Panc1 (cell line): ENCODE results near the gene ANKH.
"Not testable (repeated sequence)": the region's sequence is repeated elsewhere in the genome, so short reads cannot be mapped to it uniquely, and the experiment has no call there.

Experiments
- CTCF ChIP-seq: fragments of 450-650 bp; IDR thresholded peaks from 2 replicates; pipeline ENCODE4 v1.5.1; 2017; ENCODE audit warnings: mild to moderate bottlenecking
- POLR2AphosphoS5 ChIP-seq: IDR thresholded peaks from 2 replicates; pipeline ENCODE4 v1.6.1; 2012; ENCODE audit warnings: mild to moderate bottlenecking, low read depth, low read length, moderate library complexity
- SIN3A ChIP-seq: IDR thresholded peaks from 2 replicates; pipeline ENCODE4 v1.6.1; 2012; ENCODE audit warnings: low read depth, mild to moderate bottlenecking, low read length, moderate library complexity, borderline replicate concordance; ENCODE audit not compliant: insufficient read depth

- not testable (repeated sequence) for TF ChIP-seq POLR2AphosphoS5, CTCF, SIN3A
Observed at GRCh38 chr5:14797385-14797784, 74.2 kb downstream of the ANKH start.
